Measurements from ENCODE around the gene OR1K1.
"Not testable (repeated sequence)": the region's sequence is repeated elsewhere in the genome, so short reads cannot be mapped to it uniquely, and the experiment has no call there.

Gene OR1K1

DNA sequence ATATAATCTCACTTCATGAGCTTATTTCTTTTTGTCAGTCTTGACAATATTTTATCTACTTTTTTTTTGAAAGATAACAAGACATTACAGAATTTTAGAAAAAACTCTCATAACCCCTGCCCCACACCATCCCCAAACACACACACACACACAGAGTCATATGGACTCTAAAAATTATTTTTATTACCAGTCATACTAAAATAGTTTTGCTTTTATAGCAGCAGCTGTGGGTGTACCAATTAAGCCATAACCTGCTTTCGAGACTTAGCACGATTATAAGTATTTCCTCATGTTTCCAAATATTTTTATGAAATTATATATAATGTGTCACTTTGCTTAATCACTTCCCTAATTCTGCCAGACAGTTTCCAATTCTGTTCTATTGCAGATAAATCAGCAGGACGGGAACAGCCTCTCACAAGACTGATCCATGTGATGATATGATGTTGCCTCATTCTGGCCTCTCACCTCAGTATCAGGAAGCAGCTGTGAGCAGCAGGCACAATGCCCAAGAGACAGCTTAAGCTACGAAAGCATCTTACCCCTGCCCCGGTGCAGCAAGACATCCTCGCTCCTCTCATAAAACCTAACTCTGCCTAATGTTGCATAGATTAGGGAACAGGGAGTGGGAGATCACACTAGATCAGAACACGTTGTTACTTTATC is 21.5 kb downstream of the OR1K1 start:
- no peak for DNase-seq (ENCODE audit: low spot score)
- TF ChIP-seq CTCF (IDR thresholded peaks at IDR 0.05): no peak
- H3K4me3 ChIP-seq: no peak overlapping the region
- peak overlapping the region in 1 of 2 donors; percentile 24 for H3K27ac ChIP-seq

GRCh38 chr9:122822056-122822455 is 22.1 kb downstream of the OR1K1 start:
- TF ChIP-seq CTCF (IDR thresholded peaks at IDR 0.05): no peak
- DNase-seq (ENCODE audit: low spot score): no peak
- no peak overlapping the region for H3K4me3 ChIP-seq
- H3K27ac ChIP-seq: peak overlapping the region in 1 of 2 donors; percentile 24

- H3K4me3 ChIP-seq: no peak overlapping the region
- DNase-seq (ENCODE audit: low spot score): no peak
- no peak overlapping the region for H3K27ac ChIP-seq
- no peak for TF ChIP-seq CTCF (IDR thresholded peaks at IDR 0.05)
Observed at GRCh38 chr9:122822938-122823337, 23.0 kb downstream of the OR1K1 start.

GRCh38 chr9:122827761-122828093 is 27.8 kb downstream of the OR1K1 start:
- no peak for DNase-seq (ENCODE audit: low spot score)
- peak overlapping the region; percentile 87 to 99 for H3K27ac ChIP-seq
- no peak for TF ChIP-seq CTCF (IDR thresholded peaks at IDR 0.05)
- peak overlapping the region; percentile 93 for H3K4me3 ChIP-seq

- DNase-seq (ENCODE audit: low spot score): not testable (repeated sequence)
- Histone ChIP-seq H3K4me3 (peak overlapping the region; percentile 93), H3K27ac (peak overlapping the region; percentile 87 to 99)
Observed at GRCh38 chr9:122828965-122829284, 29.0 kb downstream of the OR1K1 start.

- Histone ChIP-seq H3K27ac (no peak overlapping the region), H3K4me3 (no peak overlapping the region)
- TF ChIP-seq CTCF (IDR thresholded peaks at IDR 0.05): no peak
- DNase-seq (ENCODE audit: low spot score): no peak
Observed at GRCh38 chr9:122832194-122832593, 32.3 kb downstream of the OR1K1 start.

GRCh38 chr9:122835313-122835731 is 35.4 kb downstream of the OR1K1 start:
- Histone ChIP-seq H3K27ac (no peak overlapping the region), H3K4me3 (no peak overlapping the region)
- no peak for TF ChIP-seq CTCF (IDR thresholded peaks at IDR 0.05)
- no peak for DNase-seq (ENCODE audit: low spot score)

Measured in coronary artery (tissue), 2 donors.